BE2C (cell line): Measurements from ENCODE around the gene FN1.

Source experiments
- DNase-seq: peaks from one replicate; pipeline ENCODE4 v3.0.0-alpha.2; 2020
- H3K27me3 ChIP-seq: fragments of 250-450 bp; sonication (Bioruptor Pico); 2 replicates; pipeline ENCODE4 v1.5.1; 2020; ENCODE audit warnings: mild to moderate bottlenecking
- H3K36me3 ChIP-seq: fragments of 250-450 bp; sonication (Bioruptor Pico); 2 replicates; pipeline ENCODE4 v1.5.1; 2020; ENCODE audit warnings: mild to moderate bottlenecking
- H3K4me1 ChIP-seq: fragments of 250-450 bp; sonication (Bioruptor Pico); 2 replicates; pipeline ENCODE4 v1.5.1; 2020
- H3K4me3 ChIP-seq: 2 replicates; pipeline ENCODE4 v1.5.1; 2011; ENCODE audit warnings: low read depth, low read length
- H3K9me3 ChIP-seq: fragments of 250-450 bp; sonication (Bioruptor Pico); 2 replicates; pipeline ENCODE4 v1.5.1; 2020
- CTCF ChIP-seq: IDR thresholded peaks from 2 replicates; pipeline ENCODE4 v1.5.1; 2012; ENCODE audit warnings: mild to moderate bottlenecking, low read depth, low read length

The FN1 gene

GRCh38 chr2:215367662-215368492, 68.0 kb downstream of the FN1 start:
- peaks cover 3% of the 10 kb centered on the region; the same call in 1 of the 2 replicates for H3K4me1 ChIP-seq
- peaks cover 4% of the 10 kb centered on the region for H3K36me3 ChIP-seq
- H3K4me3 ChIP-seq: no peak overlapping the region
- no peaks in the 10 kb centered on the region for H3K27me3 ChIP-seq
- no peak for DNase-seq
- H3K9me3 ChIP-seq: no peaks in the 10 kb centered on the region
- TF ChIP-seq CTCF: no peak

- Histone ChIP-seq H3K4me3 (no peak overlapping the region), H3K4me1 (peaks cover 3% of the 10 kb centered on the region; the same call in 1 of the 2 replicates), H3K9me3 (no peaks in the 10 kb centered on the region), H3K36me3 (peaks cover 8% of the 10 kb centered on the region), H3K27me3 (no peaks in the 10 kb centered on the region)
- DNase-seq: no peak
- no peak for TF ChIP-seq CTCF
These were observed 69.3 kb downstream of the FN1 start for GRCh38 chr2:215366440-215367032.

- Histone ChIP-seq H3K4me3 (no peak overlapping the region), H3K4me1 (peaks cover 3% of the 10 kb centered on the region; the same call in 1 of the 2 replicates), H3K27me3 (no peaks in the 10 kb centered on the region), H3K36me3 (peaks cover 8% of the 10 kb centered on the region), H3K9me3 (no peaks in the 10 kb centered on the region)
- no peak for TF ChIP-seq CTCF
- DNase-seq: no peak
These were observed 70.6 kb downstream of the FN1 start for GRCh38 chr2:215365184-215365658.

- no peak for DNase-seq
These were observed 71.4 kb downstream of the FN1 start for GRCh38 chr2:215364157-215365155.

More at GRCh38 chr2:215364157-215365155, 71.4 kb downstream of the FN1 start:
- Histone ChIP-seq H3K36me3 (peaks cover 8% of the 10 kb centered on the region), H3K4me3 (no peak overlapping the region), H3K9me3 (no peaks in the 10 kb centered on the region), H3K4me1 (peaks cover 3% of the 10 kb centered on the region; the same call in 1 of the 2 replicates), H3K27me3 (no peaks in the 10 kb centered on the region)
- TF ChIP-seq CTCF: no peak
